ENCODE measurements around the gene USHBP1.

USHBP1 gene

DNA sequence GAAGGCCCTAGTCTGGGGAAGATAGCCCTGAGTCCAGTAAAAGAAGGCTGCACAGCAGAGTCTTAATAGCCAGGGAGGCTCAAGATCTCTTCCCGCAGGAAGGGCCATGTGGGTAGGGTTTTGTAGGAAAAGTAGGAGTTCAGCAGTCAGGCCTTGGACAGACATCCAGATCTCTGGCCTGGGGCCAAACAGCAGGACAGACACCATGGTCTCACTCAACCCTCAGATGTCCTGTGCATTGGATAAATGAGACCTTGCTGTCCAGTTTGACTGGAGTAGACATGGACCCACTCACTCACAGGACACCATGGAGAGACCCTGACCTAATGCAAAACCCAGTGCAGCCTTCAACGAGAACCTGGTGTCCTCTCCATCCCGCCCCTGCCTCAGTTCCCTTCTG is 34.7 kb downstream of the USHBP1 start:
- no peak overlapping the region for H3K27ac ChIP-seq
- TF ChIP-seq CTCF (conservative IDR thresholded peaks at IDR 0.05): no peak

- H3K27ac ChIP-seq: no peak overlapping the region
These were observed 36.7 kb downstream of the USHBP1 start for GRCh38 chr19:17227798-17228367.

GRCh38 chr19:17226002-17226933 is 38.3 kb downstream of the USHBP1 start, which contains the start of gene OCEL1:
Gene OCEL1, plus strand, starts transcription at chr19:17226226. Its CDS starts 22 bp downstream, at chr19:17226248.
- H3K27ac ChIP-seq: peak within 1 kb of the TSS; percentile 87
- TF ChIP-seq CTCF (conservative IDR thresholded peaks at IDR 0.05): no peak

More at GRCh38 chr19:17227798-17228367, 36.7 kb downstream of the USHBP1 start:
- TF ChIP-seq CTCF (conservative IDR thresholded peaks at IDR 0.05): no peak

- no peak for TF ChIP-seq CTCF (conservative IDR thresholded peaks at IDR 0.05)
- peak overlapping the region; percentile 87 for H3K27ac ChIP-seq
These were observed 39.5 kb downstream of the USHBP1 start for GRCh38 chr19:17225053-17225452.

DNA sequence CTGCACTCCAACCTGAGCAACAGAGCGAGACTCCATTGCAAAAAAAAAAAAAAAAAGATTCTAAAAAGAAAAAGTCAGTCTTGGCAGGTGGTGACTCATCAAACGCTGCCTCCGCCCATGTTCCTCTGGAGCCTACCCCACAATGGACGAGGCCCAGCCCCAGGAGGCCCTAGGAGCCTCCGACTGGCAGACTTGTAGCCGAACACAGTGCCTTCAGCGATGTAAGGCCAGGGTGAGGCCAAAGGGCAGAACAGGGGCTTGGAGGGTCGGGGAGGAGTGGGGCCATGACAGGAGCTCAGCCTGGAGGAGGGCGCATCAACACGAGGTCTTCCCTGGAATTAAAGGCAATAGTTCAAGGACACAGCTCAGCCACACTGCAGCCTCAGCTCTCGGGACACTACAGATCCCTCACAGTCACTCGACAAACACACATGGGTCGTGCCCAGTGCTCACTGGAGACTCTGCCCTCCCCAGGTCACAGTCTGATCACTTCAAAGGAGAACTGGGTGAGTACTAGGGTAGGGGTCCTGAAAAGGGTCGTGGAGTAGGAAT is 44.3 kb downstream of the USHBP1 start:
- H3K27ac ChIP-seq: no peak overlapping the region
- TF ChIP-seq CTCF (conservative IDR thresholded peaks at IDR 0.05): no peak

DNA sequence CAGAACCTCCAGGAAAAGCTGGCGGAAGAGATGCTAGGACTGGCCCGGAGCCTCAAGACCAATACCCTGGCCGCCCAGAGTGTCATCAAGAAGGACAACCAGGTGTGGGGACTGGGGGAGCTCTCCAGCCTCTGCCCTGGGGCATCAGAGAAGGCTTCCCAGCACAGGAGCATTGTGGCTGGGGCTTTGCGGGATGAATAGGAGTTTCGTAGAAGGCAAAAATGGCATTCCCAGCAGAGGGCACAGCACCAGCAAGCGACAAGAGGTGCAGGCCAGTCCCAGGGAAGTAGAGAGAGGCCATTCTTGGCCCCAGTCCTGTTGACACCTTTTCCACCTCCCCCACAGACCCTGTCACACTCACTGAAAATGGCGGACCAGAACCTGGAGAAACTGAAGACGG is 45.3 kb downstream of the USHBP1 start:
- TF ChIP-seq CTCF (conservative IDR thresholded peaks at IDR 0.05): no peak
- no peak overlapping the region for H3K27ac ChIP-seq

GRCh38 chr19:17216058-17216670 is 48.4 kb downstream of the USHBP1 start:
- H3K27ac ChIP-seq: peak overlapping the region; percentile 95
- TF ChIP-seq CTCF (conservative IDR thresholded peaks at IDR 0.05): no peak
